Activated CD4-positive, alpha-beta T cell treated with anti-CD3 and anti-CD28 coated beads, Interleukin-2, amount 50 U/mL, for 16 hours (primary cell): Measurements from ENCODE around the gene AFF3.
"Not testable (repeated sequence)": the region's sequence is repeated elsewhere in the genome, so short reads cannot be mapped to it uniquely, and the experiment has no call there.

ENCODE experiments used
- DNase-seq: peaks from one replicate; pipeline ENCODE4 v3.0.0-alpha.2; 2020

AFF3 gene

GRCh38 chr2:100104718-100105677 lies 37.4 kb downstream of the AFF3 start:
- no peak for DNase-seq

GRCh38 chr2:100104265-100104664 lies 38.1 kb downstream of the AFF3 start:
- DNase-seq, result not testable (repeated sequence)

GRCh38 chr2:100103527-100104252 lies 38.7 kb downstream of the AFF3 start:
- DNase-seq, result not testable (repeated sequence)

GRCh38 chr2:100102466-100103180 lies 39.8 kb downstream of the AFF3 start:
- DNase-seq, result not testable (repeated sequence)

- not testable (repeated sequence) for DNase-seq
Measured at GRCh38 chr2:100098855-100099254, 43.5 kb downstream of the AFF3 start.

DNA sequence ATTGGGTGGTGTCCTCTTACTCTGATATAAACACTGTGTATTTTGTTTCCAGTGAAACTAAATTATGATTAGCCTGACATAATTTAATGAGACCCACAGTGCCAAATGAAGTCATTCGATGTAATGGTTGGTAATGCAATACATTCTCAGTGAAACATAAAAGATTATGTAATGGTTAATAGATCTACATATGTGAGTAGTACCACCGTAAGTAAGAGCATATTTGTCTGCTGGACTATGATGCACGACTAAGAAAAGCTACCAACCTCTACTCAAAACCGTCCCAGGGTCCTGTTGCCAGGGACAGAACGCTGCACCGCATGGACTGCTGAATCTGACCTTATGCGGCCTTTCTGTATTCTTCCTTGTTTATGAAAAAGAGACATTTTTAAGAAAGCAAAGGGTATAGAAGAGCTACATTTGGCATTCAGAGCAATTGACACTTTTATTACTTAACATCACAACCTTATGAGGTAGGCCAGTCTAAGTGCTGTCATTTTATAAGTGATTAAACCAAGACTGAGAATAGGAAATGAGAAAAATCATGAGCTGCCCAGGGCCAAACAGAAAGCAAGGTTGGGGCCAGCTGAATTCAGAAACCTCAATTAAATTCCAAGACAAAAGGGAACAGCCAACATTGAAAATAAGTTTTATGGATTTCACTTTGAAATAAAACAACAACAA lies 44.6 kb downstream of the AFF3 start:
- not testable (repeated sequence) for DNase-seq

- not testable (repeated sequence) for DNase-seq
Measured at GRCh38 chr2:100095845-100096244, 46.5 kb downstream of the AFF3 start.

DNA sequence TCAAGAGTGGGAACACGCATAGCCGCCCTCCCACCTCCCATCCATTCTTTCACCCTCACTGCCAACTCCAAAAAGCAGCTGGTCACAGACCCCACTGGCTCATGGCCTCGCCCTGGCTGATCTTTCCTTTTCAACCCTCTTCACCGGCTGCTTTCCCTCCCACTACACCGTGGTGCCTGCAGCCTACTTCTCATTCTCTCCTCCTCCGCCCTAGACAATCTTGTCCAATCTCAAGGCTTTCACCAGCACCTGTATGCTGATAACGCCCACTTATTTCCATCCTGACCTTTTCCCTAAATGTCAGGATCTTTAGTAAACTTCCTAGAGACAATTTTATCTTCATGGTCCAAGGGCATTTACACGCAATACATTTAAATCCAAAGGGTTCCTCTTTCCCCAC lies 50.6 kb downstream of the AFF3 start:
- DNase-seq, result not testable (repeated sequence)

DNA sequence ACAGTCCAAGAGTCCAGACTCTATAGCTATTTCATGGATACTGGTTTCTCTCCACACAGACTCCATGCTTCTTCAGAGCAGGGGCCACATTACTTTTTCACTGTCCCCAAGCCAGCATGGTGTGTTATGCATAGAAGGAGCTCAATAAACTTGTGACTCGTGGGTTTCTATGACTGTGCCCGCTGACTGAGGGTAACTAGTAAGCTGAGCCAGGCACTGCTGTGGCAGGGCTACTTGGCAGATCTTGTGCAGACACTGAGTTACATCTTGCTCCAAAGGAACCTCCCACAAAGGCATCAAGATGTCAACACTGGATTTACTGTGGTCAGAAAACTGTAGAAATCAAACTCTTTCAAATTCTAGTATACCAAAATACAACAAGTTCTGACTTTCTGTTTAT lies 56.6 kb downstream of the AFF3 start:
- DNase-seq, result not testable (repeated sequence)

GRCh38 chr2:100083421-100084216 lies 58.8 kb downstream of the AFF3 start:
- DNase-seq, result not testable (repeated sequence)

- not testable (repeated sequence) for DNase-seq
Measured at GRCh38 chr2:100082302-100082978, 60.0 kb downstream of the AFF3 start.

GRCh38 chr2:100077935-100078334 lies 64.5 kb downstream of the AFF3 start:
- DNase-seq, result no peak

GRCh38 chr2:100077456-100077855 lies 64.9 kb downstream of the AFF3 start:
- DNase-seq, result no peak

GRCh38 chr2:100075532-100075931 lies 66.9 kb downstream of the AFF3 start:
- no peak for DNase-seq

DNA sequence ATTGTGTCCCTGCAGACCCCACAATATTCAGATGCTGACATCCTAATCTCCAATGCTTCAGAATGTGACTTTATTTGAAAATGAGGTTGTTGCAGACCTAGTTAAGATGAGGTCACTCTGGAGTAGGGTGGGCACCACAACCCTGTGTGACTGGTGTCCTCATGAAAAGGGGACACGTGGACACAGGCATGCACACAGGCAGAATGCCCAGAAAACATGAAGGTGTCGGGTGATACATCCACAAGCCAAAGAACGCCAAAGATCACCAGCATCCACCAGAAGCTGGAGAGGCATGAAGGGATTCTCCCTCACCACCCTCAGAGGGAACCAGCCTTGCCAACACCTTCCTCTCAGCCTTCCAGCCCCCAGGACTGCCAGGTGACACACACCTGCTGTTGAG lies 69.3 kb downstream of the AFF3 start:
- no peak for DNase-seq

- no peak for DNase-seq
Measured at GRCh38 chr2:100072503-100072902, 69.9 kb downstream of the AFF3 start.

DNA sequence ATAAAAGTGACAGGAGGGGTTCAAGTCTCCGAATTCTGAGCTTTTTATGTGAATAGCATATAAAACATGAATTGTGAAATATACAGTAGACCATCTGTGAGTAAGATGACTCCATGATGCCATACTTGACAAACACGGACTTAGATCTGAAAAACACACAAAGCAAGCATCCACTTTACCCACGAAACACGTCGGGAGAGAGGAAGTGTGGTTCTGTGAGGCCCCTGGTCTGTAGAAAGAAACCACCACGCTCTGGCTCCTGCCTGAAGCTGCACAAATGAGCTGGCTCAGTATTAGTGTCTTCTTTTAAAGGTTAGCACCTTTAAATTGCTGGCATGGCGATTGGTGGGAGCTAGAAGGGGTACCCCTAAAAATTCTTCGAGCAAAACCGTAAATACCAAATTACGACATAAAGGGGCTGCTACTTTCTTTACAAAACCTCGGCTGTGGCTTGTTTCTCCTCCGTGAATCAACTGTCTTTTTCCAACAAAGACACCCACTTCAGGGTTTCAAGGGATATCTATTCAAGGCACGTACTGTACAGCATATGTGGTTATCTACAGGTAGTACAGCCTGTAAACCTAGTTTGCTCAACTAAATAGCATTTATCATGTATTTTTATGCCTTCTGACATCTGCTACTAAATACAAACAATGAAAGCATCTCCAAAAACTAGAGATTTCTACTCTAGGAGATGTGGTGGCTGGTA lies 70.9 kb downstream of the AFF3 start:
- no peak for DNase-seq

DNA sequence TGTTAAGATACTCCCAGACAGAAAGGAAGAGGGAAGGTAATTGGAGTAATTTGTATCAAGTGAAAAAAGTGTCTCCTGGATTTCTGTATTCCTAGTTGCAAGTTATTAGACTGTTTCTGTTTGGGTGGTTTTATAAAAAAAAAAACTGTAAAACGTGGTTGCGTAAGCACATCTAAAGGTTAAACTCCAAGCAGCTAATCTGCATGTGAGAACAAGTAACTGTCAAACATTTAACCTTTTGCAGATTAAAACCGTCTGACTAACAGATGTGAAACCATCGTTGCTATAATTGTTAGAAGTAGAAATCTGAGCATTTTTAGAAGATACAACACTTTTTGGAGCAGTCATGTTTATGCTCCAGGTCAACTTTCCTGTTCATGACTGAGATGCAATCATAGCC lies 72.3 kb downstream of the AFF3 start:
- no peak for DNase-seq

- no peak for DNase-seq
Measured at GRCh38 chr2:100068395-100068794, 74.0 kb downstream of the AFF3 start.

- DNase-seq, result no peak
Measured at GRCh38 chr2:100067784-100068183, 74.6 kb downstream of the AFF3 start.
